Forelimb muscle (tissue), 1 donor: ENCODE data around the gene PPP2R5B. TPM values are rescaled to one million over a fixed set of nuclear protein-coding genes. Genes with fewer than 3 reads are reported as not detected.

Experiments
- DNase-seq: peaks from one replicate; pipeline ENCODE4 v3.0.0-alpha.2; 2013; ENCODE audit warnings: low read depth
- polyA plus RNA-seq: library from polyadenylated mRNA; unstranded; fragments of 120-200 nt; gene quantifications from one replicate; pipeline ENCODE4 v1.2.1, GENCODE V29; 2013; ENCODE audit not compliant: insufficient read length

The PPP2R5B gene
- 9.9 TPM for polyA plus RNA-seq

DNA sequence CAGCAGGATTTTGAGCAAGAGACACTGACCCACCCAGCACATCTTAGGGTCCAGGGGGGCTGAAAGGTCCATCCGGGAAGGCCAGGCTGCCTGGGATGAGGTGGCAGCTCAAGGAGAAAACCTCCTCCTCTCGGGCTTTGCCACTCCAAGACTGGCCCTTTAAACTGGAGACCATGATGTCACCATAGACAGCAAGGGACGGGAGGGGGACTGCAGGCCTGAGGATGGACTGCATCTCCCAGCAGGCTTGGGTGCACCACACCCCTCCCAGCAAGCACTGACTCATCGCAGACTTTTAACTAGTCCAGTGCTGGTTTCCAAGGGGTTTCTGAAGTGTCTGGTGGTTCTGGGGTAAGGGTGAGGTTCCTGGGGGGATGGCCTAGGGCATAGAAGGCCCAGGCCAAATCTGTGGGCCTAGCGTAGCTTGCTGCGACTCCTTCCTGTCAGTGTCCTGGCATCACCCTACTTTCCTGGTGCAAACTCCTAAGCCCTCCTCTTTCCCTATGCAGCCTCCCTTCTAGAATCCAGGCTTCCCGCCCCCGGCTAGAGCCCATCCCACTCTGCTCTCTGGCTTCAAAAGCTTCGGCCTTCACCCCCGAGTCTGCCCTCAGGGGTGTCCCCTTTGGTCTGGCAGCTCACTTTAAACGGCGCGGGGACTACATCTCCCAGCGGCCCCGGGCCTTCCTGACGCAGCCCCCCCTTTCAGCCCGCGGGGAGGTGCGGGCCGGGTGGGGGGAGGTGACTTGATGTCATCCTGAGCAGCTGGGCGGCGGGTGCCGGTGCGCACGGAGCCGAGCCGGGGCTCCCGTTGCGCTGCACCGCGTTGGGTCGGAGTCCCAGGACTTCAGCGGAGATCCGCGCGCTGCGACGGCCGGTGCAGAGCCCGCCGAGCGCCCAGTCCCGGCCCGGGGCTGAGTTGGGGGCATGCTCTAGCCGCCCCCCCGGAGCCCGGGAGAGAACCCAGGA is at the start of gene PPP2R5B:
PPP2R5B (plus strand) TSS at position 746 of the 966 bp plus-strand sequence. CDS start 1,046 bp downstream, outside the sequence.
- DNase-seq, result peak; percentile 89

DNA sequence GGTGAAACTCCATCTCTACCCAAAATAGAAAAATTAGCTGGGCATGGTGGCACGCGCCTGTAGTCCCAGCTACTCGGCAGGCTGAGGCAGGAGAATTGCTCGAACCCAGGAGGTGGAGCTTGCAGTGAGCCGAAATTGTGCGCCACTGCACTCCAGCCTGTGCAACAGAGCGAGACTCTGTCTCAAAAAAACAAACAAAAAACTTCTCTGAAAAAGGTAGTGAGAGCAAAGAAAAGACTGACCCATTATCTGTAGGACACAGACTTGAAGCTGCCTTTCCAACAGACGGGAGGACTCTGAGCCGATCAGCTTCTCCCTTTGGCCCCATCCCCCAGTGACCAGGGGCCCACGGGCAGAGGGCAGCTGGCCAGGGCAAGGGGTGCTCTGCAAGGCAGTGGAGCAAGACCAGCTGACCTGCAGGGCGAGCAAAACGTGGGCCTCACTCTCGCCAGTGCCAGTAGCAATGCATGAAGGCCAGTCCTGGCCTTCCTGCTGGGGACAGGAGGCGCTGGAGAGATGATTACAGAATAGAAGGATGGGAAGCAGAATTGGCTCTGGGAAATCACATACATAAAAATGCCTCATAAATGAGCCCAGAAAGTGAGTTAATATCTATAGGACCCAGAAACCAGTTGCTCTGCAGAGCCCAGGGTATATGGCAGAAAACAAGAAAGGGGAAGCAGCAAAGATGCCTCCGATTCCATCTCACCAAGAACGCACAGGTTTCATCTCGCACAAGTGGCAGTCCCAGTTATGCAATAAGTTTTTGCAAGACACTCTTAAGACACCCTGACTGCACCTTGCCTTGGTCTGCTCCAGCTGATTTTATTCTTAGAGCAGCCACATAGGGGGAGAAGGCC is 48.9 kb upstream of the PPP2R5B start:
- no peak for DNase-seq

DNA sequence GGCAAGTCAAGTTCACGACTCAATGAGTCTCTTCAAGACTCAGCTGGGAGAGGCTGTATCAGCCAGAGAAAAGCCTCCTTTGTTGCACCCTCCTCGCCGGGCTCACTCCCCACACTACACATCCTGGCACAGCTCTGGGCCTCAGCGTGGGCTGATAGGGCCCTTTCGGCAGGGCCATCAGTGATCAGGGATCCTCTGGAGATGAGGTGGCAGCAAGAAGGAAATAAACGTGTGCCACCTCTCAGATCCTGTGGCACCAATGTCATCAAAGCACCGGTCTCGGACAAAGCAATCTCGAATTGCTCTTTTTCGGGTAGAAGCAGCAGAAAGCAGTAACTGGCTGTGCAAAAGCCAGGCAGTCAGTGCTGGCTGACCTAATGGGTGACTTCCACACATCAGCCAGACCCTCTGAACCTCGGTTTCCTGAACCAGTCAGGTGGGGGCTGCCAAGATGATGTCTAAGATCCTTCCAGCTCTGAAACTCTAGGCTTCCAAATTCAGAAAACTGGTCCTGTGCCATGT is 48.2 kb upstream of the PPP2R5B start:
- no peak for DNase-seq

DNA sequence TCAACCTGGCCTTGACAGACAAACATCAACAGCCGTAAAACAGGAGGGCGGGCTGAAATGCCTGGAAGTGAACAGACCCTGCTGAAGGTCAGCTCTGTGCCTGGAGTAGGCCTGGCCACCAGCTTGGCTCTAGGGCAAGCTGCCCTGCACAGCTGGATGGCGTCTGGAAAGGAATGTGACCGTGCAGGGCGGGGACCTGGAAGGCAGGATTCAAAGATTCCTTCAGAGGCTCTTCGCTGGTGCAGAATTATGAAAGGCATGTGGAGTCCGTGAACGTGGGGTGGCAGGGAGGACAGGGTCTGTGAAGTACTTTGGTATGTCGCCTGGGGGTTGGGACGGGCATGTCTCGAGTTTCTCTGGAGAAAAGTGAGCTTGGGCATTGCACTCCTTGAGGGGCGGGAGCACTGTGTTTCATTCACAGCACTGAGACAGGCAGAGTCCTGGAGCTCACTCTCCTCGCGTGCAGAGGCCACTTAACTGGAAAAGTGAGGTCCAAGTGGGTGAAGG is 47.6 kb upstream of the PPP2R5B start:
- DNase-seq, result no peak

DNA sequence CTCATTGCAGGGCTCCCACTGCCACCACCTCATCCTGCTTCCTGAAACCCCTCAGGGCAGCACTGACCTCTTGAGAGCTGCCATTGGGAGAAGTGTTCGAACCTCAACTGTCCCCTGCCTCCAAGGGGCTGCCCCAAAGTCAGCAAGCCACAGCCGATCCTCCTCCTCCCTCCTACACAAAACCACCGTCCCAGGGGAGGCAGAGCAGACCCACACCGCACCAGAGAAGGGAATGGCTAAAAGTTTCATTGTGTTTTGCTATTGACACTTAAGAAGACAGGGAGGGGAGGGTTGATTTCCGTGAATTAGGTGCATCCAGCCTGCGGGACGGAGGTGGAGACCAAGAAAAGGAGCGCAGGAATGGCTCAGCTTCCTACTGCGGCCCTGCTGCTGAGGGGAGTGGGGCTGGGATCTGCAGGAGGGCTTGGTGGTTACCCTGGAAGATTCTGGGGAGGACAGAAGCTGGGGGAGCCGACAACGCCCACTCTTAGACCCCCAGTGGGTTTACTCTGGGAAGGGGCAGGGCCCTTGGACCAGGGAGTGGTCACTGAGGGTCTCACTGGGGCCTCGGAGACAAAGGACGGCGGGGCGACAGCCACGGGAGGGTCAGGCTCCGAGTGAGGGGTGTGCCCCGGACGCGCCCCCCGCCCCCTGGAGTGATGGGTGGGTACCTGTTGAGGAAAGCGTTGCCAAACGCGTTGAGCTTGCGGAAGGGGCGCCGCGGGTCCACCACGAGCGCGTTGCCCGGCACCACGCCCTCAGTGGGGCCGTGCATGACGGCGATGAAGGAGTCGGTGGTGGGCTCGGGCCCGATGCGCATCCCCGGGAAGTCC is 46.9 kb upstream of the PPP2R5B start:
- no peak for DNase-seq

DNA sequence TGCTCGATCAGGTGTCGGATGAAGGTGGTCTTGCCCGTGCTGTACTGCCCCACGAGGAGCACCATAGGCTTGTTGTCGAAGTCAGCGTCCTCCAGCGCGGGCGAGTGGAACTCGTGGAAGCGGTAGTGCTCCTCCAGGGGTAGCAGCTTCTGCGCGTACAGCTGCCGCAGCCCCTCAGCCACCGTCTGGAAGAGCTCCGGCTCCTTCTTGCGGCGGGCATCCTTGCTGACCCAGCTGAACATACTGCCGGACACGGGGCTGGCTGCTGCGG is 46.3 kb upstream of the PPP2R5B start:
- no peak for DNase-seq

DNA sequence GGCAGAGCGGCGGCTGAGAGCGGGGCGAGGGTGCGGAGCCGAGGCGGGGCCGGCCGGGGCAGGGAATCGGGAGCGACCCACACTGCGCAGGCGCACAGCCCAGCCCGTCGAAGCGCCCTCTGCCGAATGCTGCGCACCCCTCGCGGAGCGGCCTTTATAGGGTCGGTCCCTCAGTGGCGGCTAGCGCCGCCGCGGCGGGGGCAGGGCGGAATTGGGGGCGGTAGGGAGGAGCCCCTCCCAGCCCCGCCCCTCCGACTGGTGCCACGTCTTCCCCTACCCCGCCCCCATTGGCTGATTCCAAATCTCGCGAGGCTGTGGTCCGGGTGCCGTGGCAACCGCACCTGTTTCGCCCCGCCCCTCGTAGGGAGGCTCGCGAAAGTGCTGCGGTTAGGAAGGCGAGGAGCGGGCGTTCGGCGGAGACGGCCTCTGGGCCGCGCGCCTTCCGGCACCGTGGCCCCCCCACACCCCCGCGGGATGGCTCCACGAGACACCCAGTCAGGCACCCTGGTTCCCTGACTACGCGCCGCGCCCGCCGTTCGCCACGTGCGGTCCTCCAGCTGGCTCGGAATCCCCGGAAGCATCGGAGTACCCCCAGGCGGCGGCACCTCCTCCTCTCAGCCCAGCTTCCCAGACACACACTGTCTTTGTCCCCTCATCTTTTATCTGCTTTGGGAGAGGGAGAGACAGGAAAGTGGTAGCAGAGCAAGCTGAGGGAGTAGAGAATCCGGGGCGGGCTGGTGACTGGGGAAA is 45.8 kb upstream of the PPP2R5B start, which contains the start of gene EHD1:
EHD1 (minus strand) TSS at position 128 of the 750 bp plus-strand sequence. CDS start 157 bp downstream, outside the sequence.
- peak; percentile 92 for DNase-seq

DNA sequence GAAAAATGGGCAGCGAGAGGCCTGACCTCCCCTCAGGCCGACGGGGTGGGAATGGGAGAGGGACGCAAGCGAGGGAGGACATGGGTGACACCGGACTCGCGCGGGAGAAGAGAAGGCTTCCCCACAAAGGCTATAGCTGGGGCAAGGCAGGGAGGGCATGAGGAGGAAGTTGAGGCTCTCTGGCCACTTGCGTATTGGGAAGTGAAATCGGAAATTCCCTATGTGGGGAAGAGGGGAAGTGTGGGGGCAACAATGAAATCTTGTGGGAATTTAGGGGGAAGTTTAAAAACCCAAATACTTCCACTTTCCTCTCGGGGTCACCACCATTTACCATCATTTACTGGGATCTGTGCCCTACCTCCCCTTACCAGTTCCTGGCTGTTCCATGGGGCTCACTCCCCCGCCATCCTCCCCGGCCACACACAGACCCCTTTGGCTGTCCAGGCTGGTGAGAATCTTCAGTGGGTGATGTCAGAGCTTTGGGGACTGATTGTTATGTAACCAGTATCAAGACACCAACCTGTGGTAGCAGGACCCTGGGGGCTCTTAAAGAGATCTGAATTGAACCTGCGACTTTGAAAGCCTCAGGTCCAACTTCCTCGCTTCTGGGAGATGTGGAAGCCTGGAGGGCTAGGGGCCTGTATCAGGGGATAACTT is 45.1 kb upstream of the PPP2R5B start:
- DNase-seq, result no peak

DNA sequence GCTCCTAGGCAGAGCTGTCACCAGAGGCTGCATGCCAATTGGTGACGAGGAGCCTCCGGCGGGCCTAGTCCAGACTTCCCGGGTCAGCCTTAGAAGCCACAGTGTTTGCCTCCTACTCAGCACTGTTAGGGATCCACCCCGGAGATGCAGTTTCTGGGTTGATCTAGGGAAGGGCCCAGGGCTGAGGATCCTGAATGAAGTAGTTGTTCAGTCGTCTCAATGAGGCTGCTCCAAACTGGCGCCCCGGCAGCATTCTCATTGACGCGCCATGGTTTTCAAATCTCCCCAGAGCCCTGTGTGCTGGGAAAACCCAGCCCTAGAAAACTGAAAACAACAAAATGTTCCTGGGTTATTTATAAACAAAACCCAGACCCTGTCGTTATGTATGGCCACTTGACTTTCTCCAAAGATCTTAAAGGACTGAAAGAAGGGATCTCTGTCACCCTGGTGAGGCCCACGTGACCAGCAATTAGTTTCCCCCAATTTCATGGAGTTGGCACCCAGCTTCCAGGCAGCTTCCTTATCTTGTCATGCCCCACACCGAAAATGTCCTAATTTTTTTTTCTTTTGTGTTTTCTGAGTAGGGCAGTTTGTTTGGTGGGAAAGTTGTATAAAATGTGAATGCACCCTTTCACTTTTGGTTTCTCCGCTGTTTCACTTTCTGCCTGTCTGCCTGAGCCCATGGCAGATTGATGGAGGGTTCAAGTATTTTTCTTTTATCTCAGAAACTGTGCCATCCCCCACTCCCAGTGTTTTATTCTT is 44.1 kb upstream of the PPP2R5B start:
- no peak for DNase-seq

DNA sequence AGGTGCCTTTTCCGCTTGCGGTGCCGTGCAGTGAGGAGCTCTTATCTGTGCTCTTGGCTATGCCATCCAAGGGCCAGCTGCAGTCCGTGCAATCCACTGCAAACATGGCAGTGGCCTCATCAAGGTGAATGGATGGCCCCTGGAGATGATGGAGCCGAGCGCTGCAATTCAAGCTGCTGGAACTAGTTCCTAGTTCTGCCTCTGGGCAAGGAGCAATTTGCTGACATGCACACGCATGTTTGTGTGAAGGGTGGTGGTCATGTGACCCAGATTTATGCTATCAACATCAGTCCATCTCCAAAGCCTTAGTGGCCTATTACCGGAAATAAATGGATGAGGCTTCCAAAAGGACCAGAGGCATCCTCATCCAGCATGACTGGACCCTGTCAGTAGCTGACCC is 43.0 kb upstream of the PPP2R5B start:
- no peak for DNase-seq

DNA sequence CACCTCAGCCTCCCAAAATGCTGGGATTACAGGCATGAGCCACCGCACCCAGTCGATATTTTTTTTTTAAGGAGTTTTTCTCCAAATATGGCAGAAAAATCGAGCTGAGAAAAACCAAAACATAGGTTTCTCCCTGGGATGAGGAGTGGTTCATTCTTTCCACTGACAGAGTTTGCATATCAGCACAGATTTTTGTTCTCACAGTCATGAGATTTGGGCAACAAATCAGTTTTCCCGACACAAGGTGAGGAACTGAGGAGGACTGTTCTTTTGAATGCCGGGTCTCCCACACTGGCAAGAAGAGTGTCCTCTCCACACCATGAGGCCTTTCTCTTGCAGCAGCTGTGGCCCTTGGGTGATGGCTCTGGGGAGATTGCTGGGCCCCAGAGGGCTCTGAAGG is 42.2 kb upstream of the PPP2R5B start:
- no peak for DNase-seq

DNA sequence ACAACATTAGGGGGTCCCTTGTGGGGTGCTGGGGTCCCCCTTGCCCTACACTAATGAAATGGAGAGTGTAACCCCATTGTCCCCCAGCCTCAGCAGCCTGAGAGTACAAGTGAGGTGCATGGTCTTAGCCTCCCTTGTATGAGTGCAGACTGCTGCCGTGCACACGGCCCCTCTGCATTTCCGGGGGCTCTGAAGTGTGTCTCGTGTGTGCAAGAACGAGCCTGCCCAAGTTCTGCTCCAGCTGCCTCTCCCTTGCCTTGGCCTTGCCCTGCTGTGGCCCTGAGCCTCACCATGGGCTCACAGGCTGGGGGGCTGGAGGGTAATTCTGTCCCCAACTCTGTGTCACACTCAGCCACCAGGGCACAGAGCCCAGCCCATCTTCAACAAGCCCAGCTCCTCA is 40.9 kb upstream of the PPP2R5B start:
- DNase-seq, result no peak

DNA sequence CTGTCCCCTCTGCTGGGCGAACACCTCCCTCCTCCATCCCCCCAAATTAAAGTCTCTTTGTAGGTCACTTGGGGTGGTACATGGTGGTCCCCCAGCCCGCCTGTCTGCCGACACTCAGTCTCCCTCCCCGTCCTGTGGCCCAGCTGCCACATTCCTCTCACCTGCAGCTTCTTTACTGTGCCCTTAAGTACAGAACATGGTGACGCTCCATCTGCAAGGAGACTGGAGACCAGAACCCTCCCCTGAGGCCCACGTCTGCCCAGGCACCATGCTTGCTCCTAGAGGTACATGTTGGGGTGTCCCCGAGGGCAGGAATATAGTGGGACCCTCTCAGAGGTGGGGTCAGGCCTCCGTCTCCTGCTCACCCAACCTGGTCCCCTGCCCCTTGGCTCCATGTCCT is 40.5 kb upstream of the PPP2R5B start:
- no peak for DNase-seq

DNA sequence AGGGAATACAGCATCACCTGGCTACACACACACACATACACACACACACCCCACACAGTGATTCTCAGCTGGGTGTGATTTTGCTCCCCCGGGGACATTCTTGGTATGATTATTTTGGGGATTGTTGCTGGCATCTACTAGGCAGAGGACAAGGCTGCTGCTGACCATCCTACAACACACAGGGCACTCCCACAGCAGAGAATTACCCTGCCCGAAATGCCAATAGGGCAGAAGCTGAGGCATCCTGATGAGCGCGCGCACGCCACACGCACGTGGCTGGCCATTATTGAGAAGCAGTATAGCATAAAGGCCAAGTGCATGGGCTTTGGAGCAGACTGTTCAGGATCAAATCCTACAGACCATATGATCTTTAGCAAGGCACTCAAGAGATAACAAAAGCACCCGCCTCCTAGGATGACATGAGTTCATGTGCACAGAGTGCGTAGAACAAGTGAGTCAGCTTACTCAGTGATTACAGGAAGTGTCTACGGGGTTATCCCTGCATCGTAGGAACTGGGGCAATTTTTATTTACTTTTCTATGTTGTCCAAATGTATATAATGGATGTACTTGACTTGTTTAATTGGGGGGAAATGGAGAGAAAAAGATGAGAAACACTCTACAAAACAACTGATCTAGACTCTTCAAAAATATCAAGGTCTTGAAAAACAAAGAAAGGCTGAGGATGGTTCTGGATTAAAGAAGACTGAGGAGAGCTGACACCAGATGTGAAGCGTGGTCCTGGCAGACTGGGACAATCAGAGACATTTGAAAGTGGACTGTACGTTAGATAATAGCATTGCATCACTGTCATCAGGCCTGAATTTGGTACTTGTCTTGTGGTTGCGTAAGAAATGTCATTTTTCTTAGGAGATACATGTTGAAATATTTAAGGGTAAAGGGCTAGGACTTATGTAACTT is 38.9 kb upstream of the PPP2R5B start:
- no peak for DNase-seq

DNA sequence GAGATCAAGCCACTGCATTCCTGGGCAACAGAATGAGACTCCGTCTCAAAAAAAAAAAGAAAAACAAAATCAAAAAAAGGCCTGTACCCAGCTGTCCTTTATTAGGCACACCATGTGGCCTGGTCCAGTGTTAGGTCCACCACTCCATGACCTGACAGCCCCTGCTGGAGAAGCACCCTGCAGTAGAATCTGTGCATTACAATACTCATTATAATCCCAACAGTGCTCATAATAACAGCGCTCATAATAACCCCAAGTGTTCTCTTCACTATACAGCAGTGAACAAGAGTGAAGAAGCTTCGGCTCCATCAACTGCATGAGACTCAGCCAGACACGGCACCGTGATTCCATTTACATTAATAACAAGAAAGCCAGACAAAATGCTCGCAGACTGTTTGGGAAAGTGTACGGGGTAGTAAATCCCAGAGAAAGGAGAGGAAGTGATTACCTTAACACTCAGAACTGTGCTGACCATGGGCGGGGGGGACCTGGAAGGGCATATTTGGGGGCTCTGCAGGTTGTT is 37.2 kb upstream of the PPP2R5B start:
- no peak for DNase-seq

DNA sequence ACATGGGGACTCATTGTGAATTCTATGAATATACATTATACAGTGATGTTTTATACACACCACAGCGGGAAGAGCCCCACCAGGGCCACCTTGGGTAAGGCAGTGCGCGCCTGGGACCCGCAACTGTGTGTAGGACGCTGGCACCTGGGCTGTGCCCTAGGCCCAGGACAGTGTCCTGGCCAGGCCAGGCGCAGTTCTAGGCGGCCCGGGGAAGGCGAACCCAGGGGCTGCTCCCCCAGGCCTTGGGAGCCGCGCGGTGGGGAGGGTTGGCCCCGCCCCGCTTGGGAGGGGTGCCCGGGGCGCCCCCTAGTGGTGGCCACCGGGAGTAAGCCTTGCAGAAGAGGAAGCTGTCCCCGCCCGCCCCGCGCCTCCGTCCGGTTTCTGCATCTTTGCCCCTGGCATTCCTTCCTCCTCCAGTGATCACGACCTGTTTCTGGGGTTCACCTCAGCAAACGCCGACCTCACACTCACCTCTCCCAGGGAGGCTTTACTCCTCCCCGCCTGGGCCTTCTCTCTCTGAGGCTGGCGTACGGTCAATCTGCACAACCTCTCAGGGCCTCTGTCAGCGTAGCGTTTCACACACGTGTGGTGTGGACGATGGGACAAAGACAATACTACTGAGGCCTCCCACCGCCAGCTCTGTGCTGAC is 36.6 kb upstream of the PPP2R5B start:
- DNase-seq, result no peak

DNA sequence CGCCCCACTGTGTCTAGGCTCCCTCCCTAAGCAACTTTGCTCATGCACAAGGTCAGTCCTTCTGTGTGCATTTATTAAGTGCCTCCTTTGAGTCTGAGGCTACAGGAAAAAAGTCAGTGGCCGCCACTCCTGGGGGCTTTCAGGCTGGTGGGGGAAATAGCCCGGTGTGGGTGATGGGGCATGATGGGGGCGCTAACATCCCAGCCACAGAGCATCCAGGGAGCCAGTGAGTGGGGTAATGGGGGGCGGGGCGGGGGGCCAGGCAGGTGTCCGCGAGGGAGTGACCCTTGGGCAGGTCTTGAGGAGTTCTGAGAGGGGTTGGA is 36.1 kb upstream of the PPP2R5B start:
- DNase-seq, result no peak
